DMS 273 (cell line): ENCODE measurements around the gene PLEKHG4.

ENCODE experiments used
- DNase-seq: peaks from one replicate; lab custom pipeline; 2025; ENCODE audit not compliant: unreplicated experiment; lab: John Stamatoyannopoulos, UW

PLEKHG4 gene

GRCh38 chr16:67283826-67284555, 4.7 kb downstream of the PLEKHG4 start:
- DNase-seq: no peak

- DNase-seq: peak; percentile 65
Observed at GRCh38 chr16:67284699-67285646, 5.6 kb downstream of the PLEKHG4 start.

DNA sequence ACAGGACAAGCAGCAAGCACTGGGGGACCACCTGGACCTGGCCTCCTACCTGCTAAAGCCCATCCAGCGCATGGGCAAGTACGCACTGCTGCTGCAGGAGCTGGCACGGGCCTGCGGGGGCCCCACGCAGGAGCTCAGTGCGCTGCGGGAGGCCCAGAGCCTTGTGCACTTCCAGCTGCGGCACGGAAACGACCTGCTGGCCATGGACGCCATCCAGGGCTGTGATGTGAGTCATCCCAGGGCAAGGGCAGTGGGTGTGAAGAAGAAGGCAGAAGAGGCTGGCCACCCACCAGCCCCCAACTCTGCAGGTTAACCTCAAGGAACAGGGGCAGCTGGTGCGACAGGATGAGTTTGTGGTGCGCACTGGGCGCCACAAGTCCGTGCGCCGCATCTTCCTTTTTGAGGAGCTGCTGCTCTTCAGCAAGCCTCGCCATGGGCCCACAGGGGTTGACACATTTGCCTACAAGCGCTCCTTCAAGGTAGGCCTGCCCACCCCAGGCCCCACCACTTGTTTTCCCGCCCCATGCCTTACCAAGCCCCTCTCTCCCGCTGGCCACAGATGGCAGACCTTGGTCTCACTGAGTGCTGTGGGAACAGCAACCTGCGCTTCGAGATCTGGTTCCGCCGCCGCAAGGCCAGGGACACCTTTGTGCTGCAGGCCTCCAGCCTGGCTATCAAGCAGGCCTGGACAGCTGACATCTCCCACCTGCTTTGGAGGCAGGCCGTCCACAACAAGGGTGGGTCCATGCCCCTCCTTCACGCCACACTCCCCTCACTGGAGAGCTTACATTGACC, 7.3 kb downstream of the PLEKHG4 start:
- no peak for DNase-seq

DNA sequence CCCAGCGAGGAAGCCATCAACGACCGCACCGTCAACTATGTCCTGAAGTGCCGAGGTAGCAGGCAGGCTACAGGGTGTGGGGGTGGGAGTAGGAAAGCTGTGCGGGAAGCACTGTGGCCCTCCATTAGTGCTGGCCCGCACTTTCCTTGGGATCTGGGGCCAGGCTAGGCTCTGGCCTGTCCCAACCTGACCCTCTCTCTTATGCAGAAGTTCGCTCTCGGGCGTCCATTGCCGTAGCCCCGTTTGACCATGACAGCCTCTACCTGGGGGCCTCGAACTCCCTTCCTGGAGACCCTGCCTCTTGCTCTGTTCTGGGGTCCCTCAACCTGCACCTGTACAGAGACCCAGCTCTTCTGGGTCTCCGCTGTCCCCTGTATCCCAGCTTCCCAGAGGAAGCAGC, 8.6 kb downstream of the PLEKHG4 start:
- no peak for DNase-seq

DNA sequence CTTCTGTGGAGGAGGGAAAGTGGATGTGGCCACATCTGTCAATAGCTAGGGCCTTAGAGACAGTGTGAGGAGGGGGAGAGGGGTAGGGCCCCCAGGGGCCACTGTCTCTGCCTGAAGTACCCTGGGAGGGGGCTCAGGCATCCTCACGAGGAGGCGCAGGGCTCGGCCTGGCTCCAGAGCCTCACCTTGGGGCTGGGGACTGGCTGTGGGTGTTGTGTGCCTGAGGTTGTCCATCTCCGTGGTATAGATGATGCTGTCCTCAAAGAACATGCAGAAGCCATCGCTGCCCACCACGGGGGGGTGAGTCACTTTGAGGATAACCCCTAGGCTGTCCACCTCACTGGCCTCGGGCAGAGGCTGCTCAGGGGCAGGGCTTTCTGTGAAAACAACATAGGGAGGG, 12.1 kb downstream of the PLEKHG4 start:
- no peak for DNase-seq

GRCh38 chr16:67294171-67294757, 14.9 kb downstream of the PLEKHG4 start:
- DNase-seq: no peak

- DNase-seq: peak; percentile 49
Observed at GRCh38 chr16:67294938-67295361, 15.6 kb downstream of the PLEKHG4 start.

- DNase-seq: no peak
Observed at GRCh38 chr16:67296420-67296819, 17.1 kb downstream of the PLEKHG4 start.

GRCh38 chr16:67298277-67298676, 18.9 kb downstream of the PLEKHG4 start:
- DNase-seq: no peak

GRCh38 chr16:67299269-67299668, 19.9 kb downstream of the PLEKHG4 start:
- DNase-seq: no peak

GRCh38 chr16:67301080-67301782, 21.9 kb downstream of the PLEKHG4 start:
- DNase-seq: peak; percentile 27

GRCh38 chr16:67302076-67302475, 22.7 kb downstream of the PLEKHG4 start:
- no peak for DNase-seq

DNA sequence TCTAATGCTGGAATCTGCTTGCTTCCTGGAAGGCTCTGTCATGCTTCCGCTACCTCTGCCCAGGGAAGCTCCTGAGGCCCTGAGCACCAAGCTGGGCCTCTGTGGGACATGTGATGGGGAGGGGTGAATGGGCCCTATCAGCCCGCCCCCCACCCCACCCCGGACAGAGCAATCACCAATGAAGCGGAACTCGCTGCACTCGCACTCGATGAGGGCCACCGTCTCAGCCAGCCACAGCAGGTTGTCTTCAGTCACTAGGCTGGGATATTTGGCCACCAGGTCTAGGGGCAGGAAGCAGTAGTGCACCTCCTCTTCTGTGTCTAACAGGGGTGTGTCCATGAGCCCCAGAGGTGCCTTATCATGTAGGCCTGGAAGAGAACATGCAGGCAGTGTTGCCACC, 23.6 kb downstream of the PLEKHG4 start:
- no peak for DNase-seq

- no peak for DNase-seq
Observed at GRCh38 chr16:67304020-67304419, 24.7 kb downstream of the PLEKHG4 start.

DNA sequence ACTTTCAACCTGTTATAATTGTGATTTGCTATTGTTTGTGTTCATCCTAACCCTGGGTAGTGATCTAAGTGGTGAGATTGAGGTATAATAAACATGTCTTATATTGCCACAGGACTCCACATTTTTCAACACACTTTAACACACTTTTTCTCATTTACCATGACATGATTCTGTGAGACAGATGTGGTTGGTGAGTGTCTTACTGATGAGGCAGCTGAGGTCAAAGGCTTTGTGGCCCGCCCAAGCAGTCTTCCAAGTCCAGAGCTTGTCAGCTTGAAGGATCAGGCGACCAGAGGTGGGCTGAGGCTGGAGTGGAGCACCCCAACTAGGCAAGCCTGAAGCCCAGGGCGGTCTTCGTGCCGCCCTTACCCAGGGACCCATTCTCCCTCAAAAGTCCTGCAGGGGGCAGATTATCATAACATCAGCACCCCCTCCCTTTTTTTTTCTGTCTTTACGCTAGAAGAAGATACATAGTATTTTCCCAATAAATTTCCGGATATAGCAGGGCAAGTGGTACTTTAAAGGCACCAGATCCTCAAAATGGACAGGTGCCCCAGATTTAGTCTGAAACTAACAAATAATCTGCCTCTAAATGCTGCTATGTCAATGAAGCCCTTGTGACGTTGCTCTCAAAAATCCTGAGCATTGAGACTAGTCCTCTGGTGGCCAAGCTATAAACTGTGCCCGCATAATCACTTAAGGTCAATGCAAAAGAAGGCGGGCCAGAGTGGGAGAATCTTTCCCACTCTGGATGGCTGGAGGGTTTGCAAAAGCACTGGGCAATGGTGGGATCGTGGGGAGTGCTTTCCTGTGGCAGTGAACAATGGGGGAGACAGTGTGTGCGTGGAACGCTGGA, 26.1 kb downstream of the PLEKHG4 start:
- no peak for DNase-seq

DNA sequence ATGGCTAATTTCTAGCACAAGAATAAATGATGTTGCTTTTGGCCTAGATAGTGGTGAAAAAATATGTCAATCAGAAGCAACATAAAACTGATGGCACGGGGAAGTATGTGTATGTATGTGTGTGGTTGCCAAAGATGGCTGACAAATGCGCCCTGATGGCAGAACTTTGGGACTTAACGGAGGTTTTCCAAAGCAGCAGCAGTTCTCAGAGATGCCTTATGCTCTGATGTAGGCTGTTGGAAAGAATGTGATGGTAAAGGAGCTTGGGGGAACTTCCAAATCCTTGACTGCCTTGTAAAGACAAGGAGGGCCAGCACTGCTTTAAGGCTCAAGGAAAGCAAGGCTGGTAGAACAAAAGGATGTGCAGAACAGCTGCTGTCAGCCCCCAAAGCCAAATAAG, 31.2 kb downstream of the PLEKHG4 start:
- no peak for DNase-seq

DNA sequence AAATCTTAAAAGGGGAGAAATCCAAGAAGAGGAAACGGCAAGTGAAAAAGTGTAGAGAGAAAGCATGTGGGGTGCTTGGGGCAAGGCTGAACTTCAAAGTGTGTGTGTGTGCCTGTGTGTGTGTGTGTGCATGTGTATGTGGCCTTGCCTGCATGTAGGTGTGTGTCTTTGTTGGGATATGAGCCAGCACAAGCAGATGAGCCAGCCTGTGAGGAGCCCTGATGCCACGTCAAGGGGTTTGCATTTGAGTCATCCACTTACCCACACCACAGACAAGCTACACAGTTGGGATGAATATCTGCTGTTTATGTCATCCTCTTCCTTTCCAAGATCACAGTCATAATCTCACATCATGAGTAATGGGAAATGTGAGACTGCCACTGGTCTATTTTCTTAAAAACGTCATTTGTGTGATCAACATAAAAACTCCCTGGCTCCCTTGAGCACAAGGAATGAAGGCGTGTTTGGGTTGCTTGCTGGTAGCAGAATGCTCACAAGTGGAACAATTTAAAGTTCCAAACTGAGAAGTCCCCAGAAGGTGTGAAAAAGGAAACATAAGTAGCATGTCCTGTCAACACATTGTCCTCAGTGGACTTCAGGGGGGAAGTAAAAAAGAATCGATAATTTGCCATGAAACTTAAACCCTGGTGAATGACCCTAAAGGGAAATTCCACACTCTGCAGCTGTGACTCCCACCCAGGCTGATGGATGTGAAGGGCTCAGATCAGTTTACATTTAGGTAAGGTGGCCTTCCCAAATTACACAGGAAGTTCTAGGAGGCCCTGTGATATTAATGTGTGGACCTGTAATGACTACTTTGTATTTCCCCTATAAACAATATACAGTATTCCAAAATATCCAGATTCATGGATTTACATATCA, 32.5 kb downstream of the PLEKHG4 start:
- DNase-seq: no peak

DNA sequence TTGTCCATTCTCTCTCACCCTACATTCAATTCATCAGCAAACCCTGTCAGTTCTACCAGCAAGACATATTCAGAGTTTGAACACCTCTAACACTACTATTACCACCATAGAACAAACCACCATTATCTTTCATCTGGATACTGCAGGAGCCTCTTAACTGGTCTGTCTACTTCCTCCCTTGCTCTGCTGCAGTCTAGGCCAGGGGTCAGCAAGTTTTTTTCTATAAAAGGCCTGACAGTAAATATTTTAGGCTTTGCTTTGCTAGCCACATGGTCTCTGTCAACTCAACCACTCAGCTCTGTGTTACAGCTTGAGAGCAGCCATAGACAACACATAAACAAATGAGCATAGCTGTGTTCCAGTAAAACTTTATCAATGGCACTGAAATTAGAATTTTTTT, 33.4 kb downstream of the PLEKHG4 start:
- no peak for DNase-seq
